ENCODE data around the gene RAB1B.

The RAB1B gene

DNA sequence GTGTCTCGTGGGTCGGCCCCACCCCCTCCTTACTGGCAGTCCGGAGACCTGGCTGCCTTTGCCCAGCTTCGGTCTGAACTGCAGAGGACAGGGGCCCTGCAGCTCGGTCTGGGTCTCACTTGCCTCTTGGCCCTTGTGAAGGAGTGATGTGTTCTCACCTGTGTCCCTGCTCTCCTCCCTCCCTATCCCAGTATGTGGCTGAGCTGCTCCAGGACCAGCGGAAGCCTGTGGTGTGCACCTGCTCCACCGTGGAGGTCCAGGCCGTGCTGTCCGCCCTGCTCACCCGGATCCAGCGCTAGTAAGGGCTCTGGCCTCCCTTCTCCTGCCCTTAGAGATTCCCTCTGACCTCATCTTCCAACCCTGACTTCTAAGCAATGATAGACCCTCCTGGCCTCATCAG, 35.7 kb upstream of the RAB1B start:
- Histone ChIP-seq H2AFZ (ENCODE audit: low read length) (no peak overlapping the region), H3K23ac (ENCODE audit: low read depth, low read length, poor library complexity) (peak overlapping the region; percentile 56)
- no CpG with 5 or more reads among the region's 11 CpGs for WGBS, 2 donors (ENCODE audit: extremely low coverage in 2 of 2, insufficient read length in 2 of 2, insufficient replicate concordance in 1 of 2)

GRCh38 chr11:66233301-66233700, 35.1 kb upstream of the RAB1B start:
- Histone ChIP-seq H2BK15ac (ENCODE audit: low read length) (no peak overlapping the region), H4K8ac (ENCODE audit: low read depth, low read length) (no peak overlapping the region), H2BK12ac (ENCODE audit: low read length) (no peak overlapping the region), H3K23ac (ENCODE audit: low read depth, low read length, poor library complexity) (no peak overlapping the region), H3K14ac (ENCODE audit: low read length) (no peak overlapping the region), H3K4me3 (ENCODE audit: low read length in 2 of 2) (no peak overlapping the region), H4K91ac (ENCODE audit: low read depth, low read length, poor library complexity) (no peak overlapping the region), H3K4me2 (ENCODE audit: insufficient read depth, low read length, poor library complexity, severe bottlenecking) (no peak overlapping the region), H2BK5ac (ENCODE audit: low read length) (no peak overlapping the region), H3K4ac (ENCODE audit: low read length) (no peak overlapping the region), H3K36me3 (replicated peaks in 1 of 2; ENCODE audit: control insufficient read depth in 2 of 2, insufficient read depth in 2 of 2, low read length in 2 of 2) (peaks cover 5 to 57% of the 10 kb centered on the region in 2 donors), H3K18ac (ENCODE audit: low read length) (no peak overlapping the region), H3K27ac (replicated peaks; ENCODE audit: low read length) (no peak overlapping the region), H3K4me1 (ENCODE audit: control insufficient read depth in 2 of 2, insufficient read depth in 1 of 2, low read depth in 1 of 2, low read length in 2 of 2) (no peaks in the 10 kb centered on the region), H3K9ac (ENCODE audit: low read depth, low read length, poor library complexity) (no peak overlapping the region), H3K27me3 (ENCODE audit: control insufficient read depth in 3 of 3, insufficient read depth in 3 of 3, low read depth in 1 of 3, low read length in 3 of 3) (no peaks in the 10 kb centered on the region), H3K9me3 (replicated peaks in 1 of 2; ENCODE audit: control insufficient read depth in 2 of 2, insufficient read depth in 1 of 2, low read depth in 1 of 2, low read length in 2 of 2) (no peaks in the 10 kb centered on the region), H2AK5ac (ENCODE audit: low read depth, low read length) (no peak overlapping the region), H3K79me1 (ENCODE audit: low read depth, low read length) (no peaks in the 10 kb centered on the region), H2BK120ac (ENCODE audit: low read depth, low read length) (no peak overlapping the region), H2AFZ (ENCODE audit: low read length) (no peak overlapping the region)
- WGBS, 2 donors (ENCODE audit: extremely low coverage in 2 of 2, insufficient read length in 2 of 2, insufficient replicate concordance in 1 of 2) = no CpG with 5 or more reads among the region's 5 CpGs
- no peak for DNase-seq (ENCODE audit: low spot score)

More for the DNA sequence above, 35.7 kb upstream of the RAB1B start:
- Histone ChIP-seq H3K4ac (ENCODE audit: low read length) (no peak overlapping the region), H3K18ac (ENCODE audit: low read length) (no peak overlapping the region), H2BK120ac (ENCODE audit: low read depth, low read length) (no peak overlapping the region), H3K4me1 (ENCODE audit: control insufficient read depth in 2 of 2, insufficient read depth in 1 of 2, low read depth in 1 of 2, low read length in 2 of 2) (no peaks in the 10 kb centered on the region), H3K14ac (ENCODE audit: low read length) (no peak overlapping the region), H3K9me3 (replicated peaks in 1 of 2; ENCODE audit: control insufficient read depth in 2 of 2, insufficient read depth in 1 of 2, low read depth in 1 of 2, low read length in 2 of 2) (no peaks in the 10 kb centered on the region), H4K91ac (ENCODE audit: low read depth, low read length, poor library complexity) (no peak overlapping the region), H3K36me3 (replicated peaks in 1 of 2; ENCODE audit: control insufficient read depth in 2 of 2, insufficient read depth in 2 of 2, low read length in 2 of 2) (peaks cover 5 to 56% of the 10 kb centered on the region in 2 donors), H2BK5ac (ENCODE audit: low read length) (no peak overlapping the region), H2AK5ac (ENCODE audit: low read depth, low read length) (no peak overlapping the region), H4K8ac (ENCODE audit: low read depth, low read length) (no peak overlapping the region), H3K27me3 (ENCODE audit: control insufficient read depth in 3 of 3, insufficient read depth in 3 of 3, low read depth in 1 of 3, low read length in 3 of 3) (no peaks in the 10 kb centered on the region), H3K79me1 (ENCODE audit: low read depth, low read length) (no peaks in the 10 kb centered on the region), H3K4me3 (ENCODE audit: low read length in 2 of 2) (no peak overlapping the region), H2BK12ac (ENCODE audit: low read length) (no peak overlapping the region), H2BK15ac (ENCODE audit: low read length) (no peak overlapping the region), H3K9ac (ENCODE audit: low read depth, low read length, poor library complexity) (peak overlapping the region; percentile 57), H3K27ac (replicated peaks; ENCODE audit: low read length) (no peak overlapping the region), H3K4me2 (ENCODE audit: insufficient read depth, low read length, poor library complexity, severe bottlenecking) (no peak overlapping the region)
- DNase-seq (ENCODE audit: low spot score) = no peak

DNA sequence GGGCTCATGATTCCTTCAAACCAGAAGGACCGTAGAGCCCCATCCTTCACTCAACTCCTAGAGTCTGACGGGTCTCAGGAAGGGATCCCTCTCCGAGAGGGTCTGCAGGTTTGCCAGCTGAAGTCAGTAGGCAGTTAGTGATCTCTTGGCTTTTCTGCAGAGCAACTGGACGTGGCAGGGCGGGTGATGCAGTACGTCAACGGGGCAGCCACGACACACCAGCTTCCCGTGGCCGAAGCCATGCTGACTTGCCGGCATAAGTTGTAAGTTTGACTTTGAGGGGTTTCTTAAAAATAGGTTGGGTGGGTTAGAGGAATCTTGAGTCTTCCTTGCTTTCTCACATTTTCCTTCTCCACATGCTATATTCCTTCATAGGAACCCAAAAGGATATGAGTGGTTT, 33.3 kb upstream of the RAB1B start:
- H2BK15ac ChIP-seq (ENCODE audit: low read length) = no peak overlapping the region
- H4K8ac ChIP-seq (ENCODE audit: low read depth, low read length) = no peak overlapping the region
- WGBS, 2 donors (ENCODE audit: extremely low coverage in 2 of 2, insufficient read length in 2 of 2, insufficient replicate concordance in 1 of 2) = no CpG with 5 or more reads among the region's 11 CpGs
- no peak overlapping the region for H3K18ac ChIP-seq (ENCODE audit: low read length)
- DNase-seq (ENCODE audit: low spot score) = no peak
- H3K4ac ChIP-seq (ENCODE audit: low read length) = no peak overlapping the region
- no peaks in the 10 kb centered on the region for H3K4me1 ChIP-seq (ENCODE audit: control insufficient read depth in 2 of 2, insufficient read depth in 1 of 2, low read depth in 1 of 2, low read length in 2 of 2)
- H3K9ac ChIP-seq (ENCODE audit: low read depth, low read length, poor library complexity) = no peak overlapping the region
- no peak overlapping the region for H3K14ac ChIP-seq (ENCODE audit: low read length)
- H2BK120ac ChIP-seq (ENCODE audit: low read depth, low read length) = no peak overlapping the region
- no peak overlapping the region for H3K23ac ChIP-seq (ENCODE audit: low read depth, low read length, poor library complexity)
- H2AFZ ChIP-seq (ENCODE audit: low read length) = no peak overlapping the region
- H3K4me2 ChIP-seq (ENCODE audit: insufficient read depth, low read length, poor library complexity, severe bottlenecking) = no peak overlapping the region
- H3K27ac ChIP-seq (replicated peaks; ENCODE audit: low read length) = no peak overlapping the region
- no peaks in the 10 kb centered on the region for H3K79me1 ChIP-seq (ENCODE audit: low read depth, low read length)
- peak overlapping the region in 1 of 2 donors; percentile 53 for H3K4me3 ChIP-seq (ENCODE audit: low read length in 2 of 2)
- H2BK12ac ChIP-seq (ENCODE audit: low read length) = no peak overlapping the region
- no peaks in the 10 kb centered on the region for H3K9me3 ChIP-seq (replicated peaks in 1 of 2; ENCODE audit: control insufficient read depth in 2 of 2, insufficient read depth in 1 of 2, low read depth in 1 of 2, low read length in 2 of 2)
- H2AK5ac ChIP-seq (ENCODE audit: low read depth, low read length) = no peak overlapping the region
- no peak overlapping the region for H4K91ac ChIP-seq (ENCODE audit: low read depth, low read length, poor library complexity)
- H3K36me3 ChIP-seq (replicated peaks in 1 of 2; ENCODE audit: control insufficient read depth in 2 of 2, insufficient read depth in 2 of 2, low read length in 2 of 2) = peaks cover 9 to 72% of the 10 kb centered on the region in 2 donors
- H2BK5ac ChIP-seq (ENCODE audit: low read length) = no peak overlapping the region
- H3K27me3 ChIP-seq (ENCODE audit: control insufficient read depth in 3 of 3, insufficient read depth in 3 of 3, low read depth in 1 of 3, low read length in 3 of 3) = no peaks in the 10 kb centered on the region

DNA sequence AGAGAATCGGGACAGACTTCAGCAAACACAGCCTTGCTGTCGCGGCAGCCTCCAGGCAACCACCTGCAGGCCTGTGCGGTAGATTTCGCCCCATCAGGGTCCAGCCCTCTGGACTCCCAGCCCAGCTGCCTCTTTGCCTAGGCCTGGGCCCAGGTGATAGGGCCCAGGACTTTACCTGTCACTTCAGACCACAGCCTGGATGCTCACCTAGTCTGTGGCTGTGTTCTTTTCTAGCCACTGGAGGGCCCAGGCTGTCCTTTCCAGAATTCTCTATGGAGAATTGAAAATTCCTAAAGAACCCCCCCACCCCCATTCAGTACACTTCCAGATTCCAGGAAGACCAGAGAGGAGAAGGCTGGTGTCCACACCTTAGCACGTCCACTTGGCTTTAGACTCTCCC, 30.6 kb upstream of the RAB1B start:
- Histone ChIP-seq H3K4me1 (ENCODE audit: control insufficient read depth in 2 of 2, insufficient read depth in 1 of 2, low read depth in 1 of 2, low read length in 2 of 2) (no peaks in the 10 kb centered on the region), H3K27me3 (ENCODE audit: control insufficient read depth in 3 of 3, insufficient read depth in 3 of 3, low read depth in 1 of 3, low read length in 3 of 3) (no peaks in the 10 kb centered on the region), H2BK120ac (ENCODE audit: low read depth, low read length) (no peak overlapping the region), H3K9me3 (replicated peaks in 1 of 2; ENCODE audit: control insufficient read depth in 2 of 2, insufficient read depth in 1 of 2, low read depth in 1 of 2, low read length in 2 of 2) (no peaks in the 10 kb centered on the region), H2AFZ (ENCODE audit: low read length) (no peak overlapping the region), H4K8ac (ENCODE audit: low read depth, low read length) (no peak overlapping the region), H2BK15ac (ENCODE audit: low read length) (no peak overlapping the region), H3K18ac (ENCODE audit: low read length) (no peak overlapping the region), H3K9ac (ENCODE audit: low read depth, low read length, poor library complexity) (no peak overlapping the region), H2AK5ac (ENCODE audit: low read depth, low read length) (no peak overlapping the region), H2BK5ac (ENCODE audit: low read length) (no peak overlapping the region), H3K79me1 (ENCODE audit: low read depth, low read length) (no peaks in the 10 kb centered on the region), H3K27ac (replicated peaks; ENCODE audit: low read length) (no peak overlapping the region), H3K4me2 (ENCODE audit: insufficient read depth, low read length, poor library complexity, severe bottlenecking) (no peak overlapping the region), H4K91ac (ENCODE audit: low read depth, low read length, poor library complexity) (no peak overlapping the region), H3K14ac (ENCODE audit: low read length) (no peak overlapping the region), H3K36me3 (replicated peaks in 1 of 2; ENCODE audit: control insufficient read depth in 2 of 2, insufficient read depth in 2 of 2, low read length in 2 of 2) (peaks cover 7 to 68% of the 10 kb centered on the region in 2 donors), H3K4ac (ENCODE audit: low read length) (no peak overlapping the region), H3K4me3 (ENCODE audit: low read length in 2 of 2) (no peak overlapping the region), H2BK12ac (ENCODE audit: low read length) (no peak overlapping the region), H3K23ac (ENCODE audit: low read depth, low read length, poor library complexity) (no peak overlapping the region)
- no peak for DNase-seq (ENCODE audit: low spot score)
- no CpG with 5 or more reads among the region's 6 CpGs for WGBS, 2 donors (ENCODE audit: extremely low coverage in 2 of 2, insufficient read length in 2 of 2, insufficient replicate concordance in 1 of 2)

All from neuronal stem cell (in vitro differentiated cells).